ENCODE results near the gene MCF2L.

- no peak for TF ChIP-seq REST (IDR thresholded peaks at IDR 0.05; ENCODE audit: insufficient read depth in 1 of 2, low read depth in 2 of 2, low read length in 2 of 2)
- TF ChIP-seq POLR2AphosphoS5 (IDR thresholded peaks at IDR 0.05; ENCODE audit: low read depth, low read length), result no peak
- no peak for TF ChIP-seq TAF1 (IDR thresholded peaks at IDR 0.05; ENCODE audit: borderline replicate concordance, insufficient read depth, low read length)
- no peak for TF ChIP-seq FOXP2 (optimal IDR thresholded peaks at IDR 0.05; ENCODE audit: borderline replicate concordance, extremely low read depth, extremely low read length, insufficient read depth)
Observed at GRCh38 chr13:113137691-113138298, 168.8 kb downstream of the MCF2L start.
